NOMO-1 treated with dmso at 0.1 percent for 144 hours (cell line): Measurements from ENCODE around the gene ATP9A.
"Not testable (repeated sequence)": the region's sequence is repeated elsewhere in the genome, so short reads cannot be mapped to it uniquely, and the experiment has no call there.

ENCODE experiments used
- DNase-seq: peaks from one replicate; lab custom pipeline; 2025; ENCODE audit not compliant: unreplicated experiment; lab: John Stamatoyannopoulos, UW

Gene ATP9A

DNA sequence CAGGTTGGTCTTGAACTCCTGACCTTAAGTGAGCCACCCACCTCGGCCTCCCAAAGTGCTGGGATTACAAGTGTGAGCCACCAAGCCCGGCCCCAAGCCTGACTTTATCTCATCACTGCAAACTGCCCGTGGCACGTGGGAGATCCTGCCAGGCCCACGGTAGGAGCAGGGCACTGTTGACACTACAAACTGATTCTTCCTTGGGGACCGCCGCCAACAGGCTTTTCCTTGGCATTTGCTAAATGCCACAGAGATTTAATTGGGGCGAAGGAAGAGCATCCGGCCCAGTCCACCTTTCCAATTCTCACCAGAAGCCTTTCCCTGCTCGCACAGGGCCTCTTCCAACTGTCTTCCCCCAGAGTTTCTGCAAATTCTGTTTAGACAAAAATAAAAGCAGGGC lies 11.0 kb downstream of the ATP9A start:
- DNase-seq: no peak

DNA sequence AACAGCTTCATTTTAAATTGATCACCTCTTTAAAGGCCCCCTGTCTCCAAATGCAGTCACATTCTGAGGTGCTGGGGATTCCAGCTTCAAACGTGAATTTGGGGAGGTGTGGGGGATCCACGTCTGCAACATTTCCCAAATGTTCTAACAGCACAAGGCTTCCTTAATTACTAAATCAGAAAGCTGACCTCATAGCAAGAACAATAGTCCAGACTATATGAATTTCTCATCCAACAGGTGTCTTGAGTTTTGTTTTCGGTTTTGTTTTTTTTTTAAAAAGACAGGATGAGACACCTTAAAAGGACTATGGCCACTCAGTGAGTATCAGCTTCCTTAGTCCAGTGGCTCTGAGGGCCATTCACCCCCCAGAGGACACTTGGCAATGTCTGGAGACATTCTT lies 11.5 kb downstream of the ATP9A start:
- DNase-seq: no peak

DNA sequence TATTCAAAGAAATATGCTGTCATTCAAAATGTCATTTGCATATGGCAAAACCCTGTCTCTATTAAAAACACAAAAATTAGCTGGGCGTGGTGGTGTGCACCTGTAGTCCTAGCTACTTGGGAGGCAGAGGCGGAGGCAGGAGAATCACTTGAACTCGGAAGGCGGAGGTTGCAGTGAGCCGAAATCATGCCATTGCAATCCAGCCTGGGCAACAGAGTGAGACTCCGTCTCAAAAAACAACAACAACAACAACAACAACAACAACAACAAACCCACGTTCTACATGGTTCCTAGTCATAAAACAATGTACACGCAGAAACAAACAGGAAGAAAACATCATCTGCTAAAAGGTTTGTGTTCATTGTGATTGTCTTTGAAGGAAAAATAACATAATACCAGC lies 15.0 kb downstream of the ATP9A start:
- DNase-seq: not testable (repeated sequence)

DNA sequence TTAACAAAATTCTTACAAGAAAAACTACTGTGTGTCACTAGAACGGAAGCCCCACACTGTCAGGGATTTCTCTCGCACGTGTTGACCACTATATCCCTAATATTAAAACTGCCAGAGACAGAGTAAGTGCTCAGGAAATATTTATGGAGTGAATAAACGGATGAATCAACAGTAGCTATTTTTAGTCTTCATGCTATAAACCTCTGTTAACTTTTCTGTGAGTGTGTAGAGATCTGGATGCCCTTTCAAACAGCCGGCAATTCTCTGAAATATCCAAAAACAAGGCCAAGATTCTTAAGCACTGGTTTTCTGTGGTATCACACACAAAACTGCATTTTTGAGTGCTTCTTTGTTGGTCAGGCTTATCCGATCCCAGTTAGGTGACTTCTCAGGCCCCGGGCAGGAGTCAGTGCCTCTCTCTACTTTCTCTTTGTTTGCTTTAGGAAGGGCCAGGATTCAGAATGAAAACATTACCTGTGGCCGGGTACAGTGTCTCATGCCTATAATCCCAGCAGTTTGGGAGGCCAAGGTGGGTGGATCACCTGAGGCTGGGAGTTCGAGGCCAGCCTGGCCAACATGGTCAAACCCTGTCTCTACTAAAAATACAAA lies 15.7 kb downstream of the ATP9A start:
- no peak for DNase-seq

DNA sequence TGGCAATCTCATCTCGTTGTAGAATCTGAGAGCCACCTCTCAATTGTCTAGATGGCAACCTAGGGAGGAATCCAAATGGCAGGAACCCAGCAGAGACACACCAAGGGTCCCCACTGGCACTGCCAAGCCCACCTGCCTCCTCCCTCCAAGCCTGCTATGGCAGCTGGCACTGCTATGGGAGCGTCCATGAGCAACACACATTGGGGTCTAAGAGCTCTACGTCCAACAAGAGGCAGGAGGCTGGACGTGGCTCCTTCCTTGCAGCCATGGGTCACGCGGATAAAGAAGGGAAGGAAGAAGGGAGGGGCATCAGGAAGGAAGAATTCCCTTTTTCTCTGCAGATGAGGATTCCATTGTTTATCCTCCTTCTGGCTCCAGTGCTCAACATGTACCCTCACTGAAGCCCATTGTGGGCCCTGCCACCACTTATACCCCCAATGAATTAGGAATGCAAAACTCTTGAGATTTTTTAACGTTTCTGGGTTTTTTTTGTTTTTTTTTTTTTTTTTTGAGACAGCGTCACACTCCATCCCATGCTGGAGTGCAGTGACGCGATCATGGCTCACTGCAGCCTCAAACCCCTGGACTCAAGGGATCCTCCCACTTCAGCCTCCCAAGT lies 17.3 kb downstream of the ATP9A start:
- DNase-seq: no peak

DNA sequence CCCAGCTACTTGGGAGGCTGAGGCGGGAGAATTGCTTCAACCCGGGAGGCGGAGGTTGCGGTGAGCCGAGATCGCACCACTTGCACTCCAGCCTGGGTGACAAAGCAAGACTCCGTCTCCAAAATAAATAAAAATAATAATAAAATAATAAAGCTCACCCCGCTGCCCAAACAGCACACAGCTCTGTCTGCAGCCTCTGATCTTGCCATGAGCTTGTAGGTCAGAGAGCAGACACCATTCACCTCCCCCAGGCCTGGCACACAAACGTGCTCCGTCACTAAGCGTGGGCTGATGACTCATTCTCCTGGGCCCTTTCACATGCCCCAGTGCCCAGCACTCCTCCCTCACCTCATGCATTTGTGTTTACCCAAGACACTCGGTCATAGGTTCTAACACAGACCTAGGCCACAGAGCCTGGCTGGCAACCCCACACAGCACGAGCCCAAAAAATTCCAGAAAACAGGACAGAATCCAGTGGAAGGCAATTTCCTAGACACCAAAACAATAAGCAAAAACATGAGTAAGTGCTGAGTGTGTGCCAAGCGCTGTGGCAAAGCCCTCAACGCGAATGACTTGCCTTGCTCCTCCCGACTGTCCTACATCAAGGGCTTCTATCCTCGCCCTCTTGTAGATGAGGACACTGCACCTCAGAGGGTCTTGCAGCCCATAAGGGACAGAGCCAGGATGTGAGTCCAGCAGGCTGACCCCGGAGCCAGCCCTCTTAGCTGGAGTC lies 18.0 kb downstream of the ATP9A start:
- no peak for DNase-seq

DNA sequence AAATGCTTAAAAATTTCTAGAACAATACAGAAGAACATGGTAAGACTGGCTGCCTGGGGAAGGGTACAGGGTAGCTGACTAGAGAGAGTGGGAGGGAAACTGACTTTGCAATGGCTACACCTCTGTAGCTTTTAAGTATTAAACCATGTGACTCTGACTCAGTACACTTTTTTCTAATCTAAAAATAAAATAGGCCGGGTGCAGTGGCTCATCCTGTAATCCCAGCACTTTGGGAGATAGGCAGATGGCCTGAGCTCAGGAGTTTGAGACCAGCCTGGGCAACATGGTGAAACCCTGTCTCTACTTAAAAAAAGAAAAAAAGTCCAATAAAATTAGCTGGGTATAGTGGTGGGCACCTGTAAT lies 18.5 kb downstream of the ATP9A start:
- no peak for DNase-seq

DNA sequence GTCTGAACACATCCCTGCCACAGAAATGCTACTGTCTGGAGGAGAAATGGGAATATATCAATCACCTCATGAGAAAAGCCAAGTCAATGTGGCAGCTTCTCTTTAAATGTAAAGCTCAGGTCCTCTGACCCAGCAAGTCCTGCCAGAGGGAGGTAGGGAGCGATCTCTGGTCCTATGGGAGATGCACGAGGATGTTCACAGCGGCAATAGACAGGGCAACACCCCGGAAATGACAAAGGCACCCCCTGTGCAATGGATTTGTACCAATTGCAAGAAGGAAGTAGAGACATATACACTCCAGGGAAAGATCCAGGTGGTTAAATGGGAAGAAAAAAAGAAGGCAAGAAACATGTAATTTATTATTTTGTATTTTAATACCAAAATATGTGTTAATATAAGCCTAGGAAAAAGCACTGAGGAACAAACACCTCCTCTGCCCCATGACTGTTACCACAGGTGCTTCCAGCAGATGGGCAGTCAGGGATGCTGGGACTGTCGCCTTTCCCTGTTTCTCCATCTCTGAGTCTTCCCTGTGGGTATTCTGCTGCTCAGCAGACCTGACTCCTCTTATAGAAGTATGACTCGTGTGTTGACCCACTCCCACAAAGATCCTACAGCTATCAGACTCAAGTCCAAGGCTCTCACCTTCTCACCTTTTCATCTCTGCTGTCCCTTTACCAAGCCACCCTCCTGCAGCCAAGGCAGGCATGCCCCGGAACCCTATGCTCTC lies 20.8 kb downstream of the ATP9A start:
- DNase-seq: no peak

DNA sequence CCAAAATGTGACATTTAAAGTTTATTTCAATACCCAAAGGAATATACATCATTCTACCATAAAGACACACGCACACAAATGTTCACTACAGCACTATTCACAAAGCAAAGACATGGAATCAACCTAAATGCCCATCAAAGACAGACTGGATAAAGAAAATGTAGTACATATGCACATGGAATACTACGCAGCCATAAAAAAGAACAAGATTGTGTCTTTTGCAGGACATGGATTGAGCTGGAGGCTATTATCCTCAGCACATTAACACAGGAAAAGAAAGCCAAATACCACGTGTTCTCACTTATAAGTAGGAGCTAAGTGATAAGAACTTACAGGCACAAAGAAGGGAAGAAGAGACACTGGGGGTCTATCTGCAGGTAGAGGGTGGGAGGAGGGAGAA lies 22.4 kb downstream of the ATP9A start:
- DNase-seq: no peak

DNA sequence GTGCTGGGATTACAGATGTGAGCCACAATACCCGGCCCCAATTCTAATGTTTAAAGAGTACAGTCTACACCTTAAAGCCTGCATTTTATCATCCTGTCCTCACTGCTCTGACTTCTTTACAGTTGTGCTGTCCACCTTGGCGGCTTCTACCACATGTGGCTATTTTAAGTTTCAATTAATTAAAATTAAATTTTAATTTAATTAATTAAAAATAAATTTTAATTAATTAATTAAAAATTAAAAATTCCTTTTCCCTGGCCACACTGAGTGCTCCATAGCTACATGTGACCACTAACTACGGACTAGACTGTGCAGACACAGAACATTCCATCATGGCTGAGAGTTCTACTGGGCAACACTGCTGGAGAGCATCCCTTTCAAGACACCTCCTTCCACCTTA lies 27.4 kb downstream of the ATP9A start:
- no peak for DNase-seq

DNA sequence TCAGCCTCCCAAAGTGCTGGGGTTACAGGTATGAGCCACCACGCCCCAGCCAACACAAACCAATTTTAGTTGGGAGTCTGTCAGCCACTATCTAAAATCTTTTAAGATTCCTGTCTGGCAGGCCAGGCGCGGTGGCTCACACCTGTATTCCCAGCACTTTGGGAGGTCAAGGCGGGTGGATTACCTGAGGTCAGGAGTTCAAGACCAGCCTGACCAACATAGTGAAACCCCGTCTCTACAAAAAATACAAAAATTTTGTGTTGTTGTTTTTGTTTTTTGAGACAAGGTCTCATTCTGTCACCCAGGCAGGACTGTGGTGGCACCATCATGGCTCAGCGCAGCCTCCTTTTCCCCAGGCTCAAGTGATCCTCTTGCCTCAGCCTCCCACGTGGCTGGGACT lies 27.9 kb downstream of the ATP9A start:
- not testable (repeated sequence) for DNase-seq

DNA sequence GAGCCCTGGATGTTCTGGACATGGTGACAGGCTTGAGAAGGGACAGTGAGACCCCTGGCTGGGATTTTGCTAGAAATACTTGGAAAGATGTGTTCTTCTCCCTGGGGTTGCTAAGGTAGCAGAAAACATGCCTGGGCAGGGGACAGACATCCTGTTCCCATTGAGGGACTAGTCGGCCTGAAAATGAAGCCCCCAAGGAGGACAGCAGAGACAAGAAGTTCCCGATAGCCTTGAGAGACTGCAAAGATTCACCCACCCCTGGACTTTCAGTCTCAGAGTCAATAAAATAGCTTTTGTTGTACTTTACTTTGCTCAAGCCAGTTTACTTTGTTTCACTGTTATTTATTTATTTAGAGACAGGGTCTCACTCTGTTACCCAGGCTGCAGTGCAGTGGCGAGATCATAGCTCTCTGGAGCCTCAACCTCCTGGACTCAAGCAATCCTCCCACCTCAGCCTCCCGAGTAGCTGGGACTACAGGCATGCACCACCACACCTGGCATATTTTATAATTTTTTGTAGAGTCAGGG lies 28.4 kb downstream of the ATP9A start:
- no peak for DNase-seq

DNA sequence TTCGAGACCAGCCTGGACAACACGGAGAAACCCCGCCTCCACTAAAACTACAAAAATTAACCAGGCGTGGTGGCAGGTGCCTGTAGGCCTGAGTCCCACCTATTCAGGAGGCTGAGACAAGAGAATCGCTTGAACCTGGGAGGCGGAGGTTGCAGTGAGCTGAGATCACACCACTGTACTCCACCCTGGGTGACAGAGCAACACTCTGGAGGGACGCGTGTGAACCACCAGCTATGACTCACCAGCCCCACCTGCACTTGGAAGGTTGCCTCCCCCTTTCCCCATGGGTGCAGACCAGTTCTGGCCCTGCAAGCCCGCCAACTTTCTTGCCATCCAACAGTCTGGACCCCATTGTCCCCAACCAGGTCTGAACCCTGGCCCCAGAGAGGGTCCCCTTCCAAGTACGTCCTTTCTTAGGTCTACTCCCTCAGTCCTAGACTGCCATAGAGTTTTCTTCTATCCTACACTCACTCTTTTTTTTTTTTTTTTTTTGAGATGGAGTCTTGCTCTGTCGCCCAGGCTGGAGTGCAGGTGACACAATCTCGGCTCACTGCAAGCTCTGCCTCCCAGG lies 29.2 kb downstream of the ATP9A start:
- DNase-seq: no peak

DNA sequence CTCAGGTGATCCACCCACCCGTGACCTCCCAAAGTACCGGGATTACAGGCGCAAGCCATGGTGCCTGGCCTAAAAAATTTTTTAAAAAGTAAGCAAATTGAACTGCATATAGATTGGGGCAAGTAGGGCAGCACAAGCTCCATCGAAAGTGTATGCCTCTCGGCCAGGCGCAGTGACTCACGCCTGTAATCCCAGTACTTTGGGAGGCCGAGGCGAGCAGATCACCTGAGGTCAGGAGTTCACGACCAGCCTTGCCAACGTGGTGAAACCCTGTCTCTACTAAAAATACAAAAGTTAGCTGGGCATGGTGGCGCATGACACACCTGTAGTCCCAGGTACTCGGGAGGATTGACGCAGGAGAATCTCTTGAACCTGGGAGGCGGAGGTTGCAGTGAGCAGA lies 29.9 kb downstream of the ATP9A start:
- DNase-seq: not testable (repeated sequence)

DNA sequence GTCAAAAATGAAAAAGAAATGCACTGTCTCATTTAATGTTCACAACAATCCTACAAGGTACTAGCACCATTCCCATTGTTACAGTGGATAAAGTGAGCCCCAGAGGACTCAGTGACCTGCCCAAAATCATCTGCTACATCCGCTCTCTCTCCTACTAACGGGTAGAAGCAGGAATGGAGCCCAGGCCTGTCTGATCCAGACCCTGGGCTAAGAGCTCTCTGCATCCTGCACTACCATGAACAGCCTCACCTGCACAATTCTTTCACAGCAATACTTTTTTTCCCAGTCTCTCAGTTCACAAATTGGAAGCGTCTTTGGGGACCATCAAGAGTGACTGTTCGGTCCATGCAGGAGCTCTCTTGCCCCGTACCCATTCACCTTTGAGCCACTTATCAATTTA lies 31.2 kb downstream of the ATP9A start:
- no peak for DNase-seq

DNA sequence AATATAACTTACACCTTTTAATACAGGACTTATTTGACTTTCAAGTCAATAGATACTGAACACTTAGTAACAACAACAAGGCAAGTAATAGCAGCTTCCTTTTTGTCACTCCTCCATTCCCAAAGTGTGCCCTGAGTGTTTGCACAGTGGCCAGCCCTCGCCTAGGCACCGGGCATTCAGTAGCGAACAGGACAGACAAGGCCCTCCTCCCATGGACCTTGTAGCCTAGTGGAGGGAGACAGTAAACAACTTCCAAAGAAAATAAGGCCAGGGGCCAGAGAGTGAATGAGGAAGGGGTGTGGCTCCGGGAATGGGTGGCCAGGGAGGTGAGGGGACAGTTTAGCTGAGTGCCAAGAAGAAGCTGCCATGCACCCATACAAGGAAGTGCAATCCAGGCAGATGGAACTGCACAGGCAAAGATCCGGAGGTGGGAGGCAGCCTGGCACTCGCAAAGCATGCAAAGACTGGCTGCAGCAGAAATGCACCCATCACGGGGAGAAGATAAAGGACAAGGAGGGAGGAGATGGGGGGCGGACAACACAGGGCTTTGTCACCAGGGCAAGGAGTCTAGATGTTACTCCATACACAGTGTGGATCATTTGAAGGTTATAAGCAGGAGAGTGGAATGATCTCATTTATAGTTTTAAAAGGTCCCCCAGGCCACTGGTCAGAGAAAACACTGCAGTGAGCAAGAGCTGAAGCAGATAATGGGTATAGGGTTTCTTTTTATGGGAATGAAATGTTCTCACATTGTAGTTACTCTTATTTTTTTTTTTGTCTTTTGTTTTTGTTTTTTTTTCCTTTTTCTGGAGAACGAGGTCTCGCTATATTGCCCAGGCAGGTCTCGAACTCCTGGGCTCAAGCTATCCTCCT lies 32.2 kb downstream of the ATP9A start:
- DNase-seq: no peak

DNA sequence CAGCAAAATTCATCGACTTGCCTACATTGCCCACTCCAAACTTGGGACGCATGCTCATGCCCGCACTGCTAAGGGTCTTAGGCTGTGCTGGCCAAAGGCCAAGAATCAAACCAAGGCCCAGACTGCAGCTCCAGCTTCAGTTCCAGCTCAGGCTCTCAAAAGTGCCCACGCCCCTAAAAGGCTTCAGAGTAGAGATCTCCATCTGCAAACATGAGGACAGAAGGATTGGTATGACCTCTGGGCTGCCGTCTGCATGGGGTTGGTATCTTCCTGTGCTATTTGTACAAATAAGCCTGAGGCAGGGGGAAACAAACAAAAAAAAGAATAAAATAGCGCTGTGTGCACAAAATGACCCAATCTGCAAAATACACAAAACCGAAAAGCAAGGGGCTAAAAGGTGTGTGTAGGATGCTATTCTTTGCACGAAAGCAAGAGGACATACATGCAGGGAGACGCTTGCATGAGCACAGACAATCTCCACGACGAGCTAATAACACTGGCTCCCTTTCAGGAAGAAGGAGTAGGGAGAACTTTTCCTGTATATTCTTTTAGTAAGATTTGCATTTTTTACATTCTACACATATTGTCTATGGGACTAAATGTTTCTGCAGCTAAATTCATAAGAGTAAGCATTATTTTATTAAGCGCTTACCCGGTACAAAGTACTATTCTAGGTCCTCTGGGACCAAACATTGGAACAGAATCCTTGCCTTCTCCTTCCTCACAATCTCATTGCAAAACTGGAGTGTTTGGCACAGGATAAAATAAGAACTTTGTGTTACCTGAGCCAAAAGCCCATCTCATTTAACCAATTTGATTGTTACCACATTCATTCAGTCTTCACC lies 33.1 kb downstream of the ATP9A start:
- DNase-seq: no peak

DNA sequence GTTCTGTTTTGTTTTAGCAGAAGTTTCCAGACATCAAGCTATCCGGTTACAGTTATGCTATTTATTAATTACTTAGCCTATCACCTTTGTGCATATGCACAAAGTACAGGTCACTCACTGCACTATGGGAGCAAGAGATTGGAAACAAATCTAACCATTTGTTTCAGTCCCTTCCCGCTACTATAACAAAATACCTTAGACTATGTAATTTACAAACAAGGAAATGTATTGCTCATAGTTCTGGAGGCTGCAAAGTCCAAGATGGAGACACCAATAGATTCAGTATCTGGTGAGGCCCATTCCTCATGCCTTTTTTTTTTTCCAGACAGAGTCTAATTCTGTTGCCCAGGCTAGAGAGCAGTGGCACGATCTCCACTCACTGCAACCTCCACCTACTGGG lies 35.1 kb downstream of the ATP9A start:
- DNase-seq: no peak

DNA sequence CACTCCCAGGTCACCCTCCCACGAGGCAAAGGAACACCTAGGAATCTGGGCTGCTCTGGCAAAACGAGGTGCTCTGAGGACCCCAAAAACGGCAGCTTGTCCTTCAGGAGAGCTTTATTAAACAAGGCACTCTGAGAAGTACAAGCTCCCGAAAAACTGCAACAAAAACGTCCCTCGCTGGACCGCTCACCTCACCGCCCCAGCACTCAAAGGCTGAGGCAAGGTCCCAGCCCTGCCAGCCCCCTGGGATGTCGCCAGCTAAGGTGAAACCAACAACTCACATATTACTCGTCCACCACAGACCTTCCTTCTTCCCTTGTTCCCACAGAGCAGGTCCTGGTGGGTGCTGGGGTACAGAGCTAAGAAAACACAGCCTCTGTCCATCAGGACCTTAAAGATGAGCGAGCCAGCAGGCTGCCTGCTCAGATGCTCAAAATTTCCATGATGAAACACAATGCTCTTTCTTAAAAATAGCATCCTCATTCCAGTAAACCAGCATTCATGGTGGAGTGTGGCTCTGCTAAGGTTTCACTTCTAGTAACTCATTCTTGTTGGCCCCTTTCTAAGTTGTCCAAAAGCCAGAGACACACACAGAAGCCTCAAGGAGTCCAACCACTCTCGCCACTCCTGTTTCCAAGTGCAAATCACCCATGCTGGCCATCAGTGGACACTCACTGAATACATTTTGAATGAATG lies 35.9 kb downstream of the ATP9A start:
- DNase-seq: no peak
